ENCODE data around the gene CWC25. TPM values are rescaled to one million over a fixed set of nuclear protein-coding genes. Genes with fewer than 3 reads are reported as not detected.
A peak's percentile ranks its signal among the peaks of the same experiment; 100 is the strongest.

Gene CWC25
- total RNA-seq, 1 experiment from 2014 or later = 23.9 TPM

- Histone ChIP-seq H3K4me1 (ENCODE audit: control insufficient read depth in 1 of 2, insufficient read depth in 2 of 2, low read length in 2 of 2) (peaks cover 54 to 82% of the 10 kb centered on the region in 2 experiments), H4K20me1 (ENCODE audit: insufficient read depth) (no peaks in the 10 kb centered on the region), H3K4me3 (replicated peaks in 1 of 2; ENCODE audit: low read depth in 1 of 2, low read length in 2 of 2) (peak overlapping the region in 1 of 2 experiments; percentile 11; a peak in 1 of 4 replicates), H3K27ac (ENCODE audit: low read depth, low read length) (peak overlapping the region; percentile 49), H3K9me3 (ENCODE audit: control insufficient read depth in 1 of 2, insufficient read depth in 1 of 2, low read depth in 1 of 2, low read length in 2 of 2) (no peaks in the 10 kb centered on the region), H3K9me2 (ENCODE audit: insufficient read depth) (no peaks in the 10 kb centered on the region), H3K9ac (ENCODE audit: low read length) (peak overlapping the region; percentile 35), H3K4me2 (ENCODE audit: low read length) (peak overlapping the region; percentile 85), H2AFZ (ENCODE audit: low read depth, low read length, poor library complexity, severe bottlenecking) (no peak overlapping the region), H3K79me2 (ENCODE audit: insufficient read depth, low read length) (peaks cover 84% of the 10 kb centered on the region), H3K36me3 (ENCODE audit: control insufficient read depth in 1 of 2, insufficient read depth in 2 of 2, low read length in 2 of 2) (peaks cover 6 to 9% of the 10 kb centered on the region in 2 experiments; a peak in 2 of 4 replicates), H3K27me3 (ENCODE audit: insufficient read depth, low read length) (no peaks in the 10 kb centered on the region)
- intact Hi-C loops (cut with micrococcal nuclease) = no loop called here
- ChIA-PET POLR2A (interaction anchor here (2.8 kb wide), 1 partner anchor 20 kb away, joined by 20 read pairs; the partner anchor contains the start of gene RPL23), CTCF (no interaction called here), RAD21 (ENCODE audit: low non-redundant PET in 1 of 2, low total read pairs in 2 of 2, uncharacterized antibody in 2 of 2, unreplicated experiment in 2 of 2) (no interaction called here)
- TF ChIP-seq CBX3 (IDR thresholded peaks at IDR 0.05; ENCODE audit: low read depth) (no peak), YY1 (IDR thresholded peaks at IDR 0.05; ENCODE audit: extremely low read depth, insufficient replicate concordance, low read depth, low read length) (no peak), EZH2 (IDR thresholded peaks at IDR 0.05) (no peak), RAD21 (IDR thresholded peaks at IDR 0.05; ENCODE audit: low read depth) (no peak), ELF1 (IDR thresholded peaks at IDR 0.05; ENCODE audit: borderline replicate concordance, low read depth) (no peak), POLR2A (IDR thresholded peaks at IDR 0.05; ENCODE audit: borderline replicate concordance, extremely low read depth, insufficient read depth, insufficient read length) (no peak), TCF7L2 (IDR thresholded peaks at IDR 0.05; ENCODE audit: borderline replicate concordance, extremely low read depth, insufficient read depth, insufficient read length) (no peak), CTCF (IDR thresholded peaks at IDR 0.05 in 2 of 3, conservative IDR thresholded peaks at IDR 0.05 in 1 of 3; ENCODE audit: borderline replicate concordance in 1 of 3, insufficient read depth in 1 of 3, low read depth in 2 of 3, low read length in 2 of 3) (no peak), MAX (IDR thresholded peaks at IDR 0.05) (no peak), SP1 (IDR thresholded peaks at IDR 0.05; ENCODE audit: low read depth) (no peak), EZH2phosphoT487 (IDR thresholded peaks at IDR 0.05; ENCODE audit: borderline replicate concordance) (no peak)
- no TSS peak for BruUV-seq (replicated peaks)
- DNase-seq (ENCODE audit: low read depth, low spot score) (no peak), ATAC-seq (no peak)
Observed at GRCh38 chr17:38873640-38874380, 48.7 kb upstream of the CWC25 start.
